Kidney (tissue), 14 donors: ENCODE results near the gene PIK3R2. TPM values are rescaled to one million over a fixed set of nuclear protein-coding genes. Genes with fewer than 3 reads are reported as not detected.

Experiments used
- DNase-seq, 5 donors: peaks; one replicate each; pipeline ENCODE4 v3.0.0-alpha.2; 2013 to 2020
- FAIRE-seq: peaks from 2 replicates; lab custom pipeline; 2012; peaks lifted over from hg19 to GRCh38; lab: Jason Lieb, UNC
- H3K27ac ChIP-seq, 2 donors: one replicate each; pipeline ENCODE4 v1.7.0; 2013; ENCODE audit warnings: low read depth in 2 of 2, low read length in 2 of 2, inconsistent platforms in 1 of 2
- H3K27me3 ChIP-seq: one replicate; pipeline ENCODE4 v1.7.1; 2013; ENCODE audit warnings: low read length, inconsistent platforms; ENCODE audit not compliant: control insufficient read depth, insufficient read depth
- H3K36me3 ChIP-seq, 3 donors: one replicate each; pipeline versions ENCODE4 v1.7.0 to v1.7.1; 2013; ENCODE audit warnings: low read length in 3 of 3, control low read depth in 1 of 3, inconsistent platforms in 1 of 3; ENCODE audit not compliant: insufficient read depth in 3 of 3, control insufficient read depth in 2 of 3
- H3K4me1 ChIP-seq, 3 donors: one replicate each; pipeline versions ENCODE4 v1.7.0 to v1.7.1; 2013; ENCODE audit warnings: low read length in 3 of 3, inconsistent platforms in 1 of 3, low read depth in 1 of 3; ENCODE audit not compliant: control insufficient read depth in 2 of 3, insufficient read depth in 2 of 3
- H3K4me3 ChIP-seq, 3 donors: one replicate each; pipeline versions ENCODE4 v1.7.0 to v1.8.1; 2013; ENCODE audit warnings: low read length in 3 of 3, control low read depth in 1 of 3, inconsistent platforms in 1 of 3
- H3K9ac ChIP-seq, 3 donors: one replicate each; pipeline versions ENCODE4 v1.7.0 to v1.7.1; 2013; ENCODE audit warnings: low read length in 3 of 3, control low read depth in 1 of 3, inconsistent platforms in 1 of 3
- H3K9me3 ChIP-seq, 3 donors: one replicate each; pipeline versions ENCODE4 v1.7.0 to v1.7.1; 2013; ENCODE audit warnings: low read length in 3 of 3, control low read depth in 1 of 3, inconsistent platforms in 1 of 3; ENCODE audit not compliant: control insufficient read depth in 2 of 3, insufficient read depth in 1 of 3
- intact Hi-C: fragments of 100-400 bp; cut with DNase I; formaldehyde crosslinking; loops from one replicate; pipeline ENCODE4 v1.11.1; 2022
- polyA plus RNA-seq: library from polyadenylated mRNA; stranded (reverse); fragments of 350-450 nt; fragmentation: Illumina TruSeq; extraction: RNeasy Lipid Tissue Mini Kit (QIAGEN cat#74804); gene quantifications from one replicate; pipeline ENCODE4 v1.2.3, GENCODE V29; 2014; ENCODE audit warnings: low read depth, low replicate concordance; ENCODE audit not compliant: insufficient read depth
- total RNA-seq: library from RNA; stranded (reverse); fragmentation: NEBNext Ultra II Directional; extraction: Animal tissue kit (Norgen Biotek cat#: 25700); gene quantifications from one replicate; pipeline ENCODE4 v1.2.1, GENCODE V29; 2021
- TF ChIP-seq, protein P1 (sequence below): IDR thresholded peaks from 3 replicates; pipeline ENCODE4 v1.5.1; 2012; ENCODE audit warnings: mild to moderate bottlenecking, moderate library complexity, borderline replicate concordance; ENCODE audit not compliant: insufficient read depth; ENCODE audit errors: extremely low read depth
- donor health status: control.
- donor health status: control.
- donor health status: control.
- donor health status: control.
- donor health status: control.
- donor health status: DM: yes; HTN: yes; CAD: no.
- donor health status: Normal renal cell carcinoma (clear cell type).

PIK3R2 gene
- total and polyA plus RNA-seq, 2 donors from 2014 or later: 10.1 to 29.6 TPM

DNA sequence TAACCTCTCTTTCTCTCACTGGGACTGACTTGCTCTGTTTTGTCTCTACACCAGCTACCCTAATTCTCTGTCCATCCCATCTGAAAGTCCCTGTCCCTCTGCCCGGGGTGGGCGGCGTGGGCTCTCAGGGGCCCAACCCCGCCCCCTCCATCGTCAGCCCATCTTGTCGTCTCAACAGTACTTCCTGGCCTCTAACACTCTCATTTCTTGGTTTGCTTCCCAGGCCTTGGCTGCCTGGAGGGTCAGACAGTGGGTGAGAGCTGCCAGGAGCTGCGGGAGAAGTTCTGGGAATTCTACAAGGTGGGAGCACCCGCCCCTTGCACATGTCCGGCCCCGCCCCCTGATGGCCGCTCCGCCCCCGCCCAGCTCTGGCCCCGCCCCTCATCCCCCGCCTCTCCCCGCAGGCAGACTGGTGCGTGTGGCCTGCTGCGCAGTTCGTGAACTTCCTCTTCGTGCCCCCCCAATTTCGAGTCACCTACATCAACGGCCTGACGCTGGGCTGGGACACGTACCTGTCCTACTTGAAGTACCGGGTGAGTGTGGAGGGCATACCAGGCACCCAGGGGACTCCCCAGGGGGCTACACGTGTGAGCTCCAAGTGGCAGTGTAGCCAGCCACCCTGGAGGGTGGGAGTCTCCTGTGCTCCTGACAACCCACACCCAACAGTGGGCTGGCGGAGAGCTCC, 41.7 kb downstream of the PIK3R2 start:
- no peak for FAIRE-seq
- Histone ChIP-seq H3K9me3 (no peaks in the 10 kb centered on the region), H3K36me3 (peaks cover 0 to 22% (median 8%) of the 10 kb centered on the region in 3 donors), H3K4me1 (peaks cover 0 to 11% (median 9%) of the 10 kb centered on the region in 3 donors), H3K4me3 (peak overlapping the region in 1 of 3 donors; percentile 76), H3K27me3 (no peaks in the 10 kb centered on the region), H3K27ac (peak overlapping the region in 1 of 2 donors; percentile 28), H3K9ac (peak overlapping the region in 1 of 3 donors; percentile 24)
- peak in 2 of 5 donors; percentile 33 to 67 for DNase-seq
- TF ChIP-seq, protein P1, sequence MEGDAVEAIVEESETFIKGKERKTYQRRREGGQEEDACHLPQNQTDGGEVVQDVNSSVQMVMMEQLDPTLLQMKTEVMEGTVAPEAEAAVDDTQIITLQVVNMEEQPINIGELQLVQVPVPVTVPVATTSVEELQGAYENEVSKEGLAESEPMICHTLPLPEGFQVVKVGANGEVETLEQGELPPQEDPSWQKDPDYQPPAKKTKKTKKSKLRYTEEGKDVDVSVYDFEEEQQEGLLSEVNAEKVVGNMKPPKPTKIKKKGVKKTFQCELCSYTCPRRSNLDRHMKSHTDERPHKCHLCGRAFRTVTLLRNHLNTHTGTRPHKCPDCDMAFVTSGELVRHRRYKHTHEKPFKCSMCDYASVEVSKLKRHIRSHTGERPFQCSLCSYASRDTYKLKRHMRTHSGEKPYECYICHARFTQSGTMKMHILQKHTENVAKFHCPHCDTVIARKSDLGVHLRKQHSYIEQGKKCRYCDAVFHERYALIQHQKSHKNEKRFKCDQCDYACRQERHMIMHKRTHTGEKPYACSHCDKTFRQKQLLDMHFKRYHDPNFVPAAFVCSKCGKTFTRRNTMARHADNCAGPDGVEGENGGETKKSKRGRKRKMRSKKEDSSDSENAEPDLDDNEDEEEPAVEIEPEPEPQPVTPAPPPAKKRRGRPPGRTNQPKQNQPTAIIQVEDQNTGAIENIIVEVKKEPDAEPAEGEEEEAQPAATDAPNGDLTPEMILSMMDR: no peak
- intact Hi-C loops: loop anchor here (10.0 kb wide), 1 partner anchor 60 kb away; a partner anchor contains a TSS

DNA sequence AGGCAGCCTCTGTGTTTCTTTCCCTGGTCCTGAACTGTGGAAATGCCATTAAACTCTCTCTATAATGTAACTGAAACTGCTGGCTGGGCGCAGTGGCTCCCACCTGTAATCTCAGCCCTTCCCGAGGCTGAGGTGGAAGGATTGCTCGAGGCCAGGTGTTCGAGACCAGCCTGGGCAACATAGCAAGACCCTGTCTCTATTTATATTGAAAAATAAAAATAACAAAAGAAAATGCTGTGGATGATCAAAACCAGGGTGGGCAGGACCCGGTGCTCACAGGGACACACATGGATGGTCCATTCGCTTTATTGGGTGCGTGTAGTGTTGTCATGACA, 43.5 kb downstream of the PIK3R2 start:
- FAIRE-seq (no peak), DNase-seq (no peak)
- Histone ChIP-seq H3K4me1 (peaks cover 0 to 11% (median 9%) of the 10 kb centered on the region in 3 donors), H3K36me3 (peaks cover 0 to 28% (median 8%) of the 10 kb centered on the region in 3 donors), H3K9ac (no peak overlapping the region), H3K4me3 (no peak overlapping the region), H3K9me3 (no peaks in the 10 kb centered on the region), H3K27me3 (no peaks in the 10 kb centered on the region), H3K27ac (no peak overlapping the region)
- TF ChIP-seq, protein P1: no peak
- intact Hi-C loops: loop anchor here (10.0 kb wide), 1 partner anchor 58 kb away; a partner anchor contains a TSS

DNA sequence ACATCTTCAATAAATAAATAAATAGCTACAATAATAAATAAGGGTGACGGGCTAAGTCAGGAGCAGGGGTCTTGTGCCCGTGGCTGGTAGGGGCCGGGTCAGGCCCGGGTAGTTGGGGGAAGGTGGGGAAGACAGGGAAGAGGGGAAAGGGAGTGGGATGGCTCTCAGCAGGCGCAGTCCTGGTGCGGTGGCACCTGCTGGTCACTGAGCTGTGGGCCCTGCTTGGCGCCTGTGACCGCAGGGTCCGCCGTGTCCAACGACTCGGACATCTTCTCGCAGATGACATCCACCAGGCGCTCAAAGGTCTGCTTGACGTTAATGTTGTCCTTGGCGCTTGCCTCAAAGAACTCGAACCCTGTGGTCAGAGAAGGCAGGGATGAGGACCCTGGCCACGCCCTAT, 44.3 kb downstream of the PIK3R2 start:
- peaks cover 0 to 13% (median 9%) of the 10 kb centered on the region in 3 donors for H3K4me1 ChIP-seq
- H3K4me3 ChIP-seq: no peak overlapping the region
- intact Hi-C loops: loop anchor here (10.0 kb wide), 1 partner anchor 57 kb away; a partner anchor contains a TSS
- no peak overlapping the region for H3K9ac ChIP-seq
- DNase-seq: no peak
- H3K27ac ChIP-seq: no peak overlapping the region
- no peak for FAIRE-seq
- TF ChIP-seq, protein P1: no peak
- no peaks in the 10 kb centered on the region for H3K27me3 ChIP-seq
- peaks cover 0 to 28% (median 9%) of the 10 kb centered on the region in 3 donors for H3K36me3 ChIP-seq
- no peaks in the 10 kb centered on the region for H3K9me3 ChIP-seq
